Fibroblast of the aortic adventitia (primary cell): ENCODE data around the gene GPATCH2. TPM values are rescaled to one million over a fixed set of nuclear protein-coding genes. Genes with fewer than 3 reads are reported as not detected.
"Not testable (repeated sequence)": the region's sequence is repeated elsewhere in the genome, so short reads cannot be mapped to it uniquely, and the experiment has no call there.

Experiments
- DNase-seq: peaks from one replicate; pipeline ENCODE4 v3.0.0-alpha.2; 2010; ENCODE audit warnings: low read depth
- H3K4me3 ChIP-seq: 2 replicates; pipeline ENCODE4 v1.5.1; 2011; ENCODE audit warnings: low read depth, mild to moderate bottlenecking, control low read depth, low read length, moderate library complexity
- CTCF ChIP-seq: IDR thresholded peaks from 2 replicates; pipeline ENCODE4 v1.5.1; 2011; ENCODE audit warnings: mild to moderate bottlenecking, low read length, control low read depth, inconsistent platforms; ENCODE audit not compliant: insufficient read depth
- total RNA-seq: library from RNA; depleted of rRNA; stranded (reverse); fragments of >200 nt; gene quantifications from 2 replicates; pipeline ENCODE4 v1.2.3, GENCODE V29; 2012; ENCODE audit warnings: low replicate concordance

GPATCH2 gene
- total RNA-seq, 1 donor = 23.6 TPM

GRCh38 chr1:217524787-217525520, 105.9 kb downstream of the GPATCH2 start:
- no peak overlapping the region for H3K4me3 ChIP-seq
- no peak for TF ChIP-seq CTCF
- DNase-seq = peak; percentile 77

GRCh38 chr1:217523921-217524320, 107.0 kb downstream of the GPATCH2 start:
- not testable (repeated sequence) for DNase-seq, H3K4me3 ChIP-seq

GRCh38 chr1:217522277-217522676, 108.6 kb downstream of the GPATCH2 start:
- no peak for TF ChIP-seq CTCF
- DNase-seq = no peak

GRCh38 chr1:217521317-217521716, 109.6 kb downstream of the GPATCH2 start:
- H3K4me3 ChIP-seq = no peak overlapping the region
- TF ChIP-seq CTCF = no peak
- DNase-seq = no peak

More at GRCh38 chr1:217522277-217522676, 108.6 kb downstream of the GPATCH2 start:
- H3K4me3 ChIP-seq = no peak overlapping the region

- no peak for DNase-seq
- H3K4me3 ChIP-seq = no peak overlapping the region
- TF ChIP-seq CTCF = no peak
These were observed 124.0 kb downstream of the GPATCH2 start for GRCh38 chr1:217506878-217507277.

- H3K4me3 ChIP-seq = no peak overlapping the region
- TF ChIP-seq CTCF = no peak
- DNase-seq = no peak
These were observed 132.7 kb downstream of the GPATCH2 start for GRCh38 chr1:217498209-217498608.

GRCh38 chr1:217495249-217495648, 135.6 kb downstream of the GPATCH2 start:
- no peak for DNase-seq
- no peak for TF ChIP-seq CTCF
- H3K4me3 ChIP-seq = no peak overlapping the region
